Activated gamma-delta T cell (primary cell): ENCODE data around the gene RND1.

Experiments used
- DNase-seq: peaks from one replicate; lab custom pipeline; 2025; lab: John Stamatoyannopoulos, UW

RND1 gene

GRCh38 chr12:48810903-48811431 lies 54.7 kb downstream of the RND1 start:
- no peak for DNase-seq

GRCh38 chr12:48807981-48808380 lies 57.7 kb downstream of the RND1 start:
- DNase-seq: no peak
